HCT116 (cell line): Measurements from ENCODE around the gene TMEM209. TPM values are rescaled to one million over a fixed set of nuclear protein-coding genes. Genes with fewer than 3 reads are reported as not detected.
"Not testable (repeated sequence)": the region's sequence is repeated elsewhere in the genome, so short reads cannot be mapped to it uniquely, and the experiment has no call there.

Experiments
- ATAC-seq: fragments of 200-7000 bp; cut with Tn5 transposase; 2 replicates; pipeline ENCODE4 v1.9.1; 2020; ENCODE audit warnings: mild to moderate bottlenecking, moderate library complexity
- BruUV-seq: library from RNA; stranded (reverse); fragments of 400-500 nt; replicated peaks from 2 replicates; lab custom pipeline; 2021; lab: Mats Ljungman, UMichigan
- CTCF ChIA-PET: fragments of 300-600 bp; sonication (Branson Sonifier 250); formaldehyde crosslinking; loops from one replicate; lab custom pipeline; 2021; ENCODE audit warnings: antibody characterized with exemption; lab: Charles Lee
- POLR2A ChIA-PET: fragments of 300-600, 350-600 bp; sonication (Branson Sonifier 250); formaldehyde crosslinking; loops from one replicate; lab custom pipeline; 2021; ENCODE audit warnings: antibody characterized with exemption; lab: Charles Lee
- RAD21 ChIA-PET, 2 experiments: fragments of 300-600 bp; sonication (Branson Sonifier 250); formaldehyde crosslinking; loops; one replicate each; lab custom pipeline; 2023; ENCODE audit warnings: low total read pairs in 2 of 2; ENCODE audit not compliant: uncharacterized antibody in 2 of 2, unreplicated experiment in 2 of 2, low non-redundant PET in 1 of 2; lab: Charles Lee
- DNase-seq: peaks from one replicate; pipeline ENCODE4 v3.0.0-alpha.2; 2010; ENCODE audit warnings: low read depth, low spot score
- H2AFZ ChIP-seq: fragments of 200-600 bp; shearing (Covaris generic), sonication (generic); 2 replicates; pipeline ENCODE4 v1.6.1; 2017; ENCODE audit warnings: low read depth, mixed run types, mixed read lengths, antibody characterized with exemption, low read length; ENCODE audit not compliant: poor library complexity, severe bottlenecking
- H3K27ac ChIP-seq: 2 replicates; pipeline ENCODE4 v1.5.1; 2012; ENCODE audit warnings: low read depth, low read length
- H3K27me3 ChIP-seq: fragments of 200-600 bp; sonication (generic); 2 replicates; pipeline ENCODE4 v1.6.1; 2016; ENCODE audit warnings: mixed run types, low read length, mixed read lengths; ENCODE audit not compliant: insufficient read depth
- H3K36me3 ChIP-seq, 2 experiments: fragments of 200-500 bp in 1 of 2; fragments of 200-600 bp in 1 of 2; sonication (Bioruptor generic) in 1 of 2; sonication (generic) in 1 of 2; 2 replicates each; pipeline versions ENCODE4 v1.5.1 to v1.6.1; 2014 to 2016; ENCODE audit warnings: low read length in 2 of 2, inconsistent platforms in 1 of 2, mixed read lengths in 1 of 2, mixed run types in 1 of 2; ENCODE audit not compliant: insufficient read depth in 2 of 2, control insufficient read depth in 1 of 2
- H3K4me1 ChIP-seq, 2 experiments: fragments of 200-600 bp in 1 of 2; sonication (generic) in 1 of 2; 2 replicates each; pipeline versions ENCODE4 v1.5.1 to v1.6.1; 2012 to 2017; ENCODE audit warnings: low read length in 2 of 2, inconsistent platforms in 1 of 2, mild to moderate bottlenecking in 1 of 2, mixed read lengths in 1 of 2, mixed run types in 1 of 2, moderate library complexity in 1 of 2; ENCODE audit not compliant: insufficient read depth in 2 of 2, control insufficient read depth in 1 of 2
- H3K4me2 ChIP-seq: fragments of 200-600 bp; sonication (generic); 2 replicates; pipeline ENCODE4 v1.6.1; 2017; ENCODE audit warnings: mixed run types, low read length, mixed read lengths
- H3K4me3 ChIP-seq, 2 experiments: fragments of 200-600 bp in 1 of 2; sonication (generic) in 1 of 2; replicated peaks in 1 of 2; 2 replicates each; pipeline ENCODE4 v1.5.1; 2011 to 2016; ENCODE audit warnings: low read length in 2 of 2, control low read depth in 1 of 2, low read depth in 1 of 2, mild to moderate bottlenecking in 1 of 2, mixed read lengths in 1 of 2, mixed run types in 1 of 2
- H3K79me2 ChIP-seq: fragments of 200-600 bp; sonication (generic); 2 replicates; pipeline ENCODE4 v1.6.1; 2017; ENCODE audit warnings: mild to moderate bottlenecking, mixed run types, low read length, moderate library complexity, mixed read lengths; ENCODE audit not compliant: insufficient read depth
- H3K9ac ChIP-seq: fragments of 200-600 bp; sonication (generic); 2 replicates; pipeline ENCODE4 v1.6.1; 2016; ENCODE audit warnings: low read length, mixed read lengths
- H3K9me2 ChIP-seq: fragments of 200-600 bp; sonication (generic), shearing (Covaris generic); 2 replicates; pipeline ENCODE4 v1.6.1; 2017; ENCODE audit warnings: mixed run types, mild to moderate bottlenecking, moderate library complexity; ENCODE audit not compliant: insufficient read depth
- H3K9me3 ChIP-seq, 2 experiments: fragments of 200-500 bp in 1 of 2; fragments of 200-600 bp in 1 of 2; sonication (Bioruptor generic) in 1 of 2; sonication (generic) in 1 of 2; 2 replicates each; pipeline ENCODE4 v1.6.1; 2014 to 2017; ENCODE audit warnings: low read length in 2 of 2, mixed read lengths in 2 of 2, inconsistent platforms in 1 of 2, low read depth in 1 of 2, mild to moderate bottlenecking in 1 of 2, mixed run types in 1 of 2, moderate library complexity in 1 of 2; ENCODE audit not compliant: control insufficient read depth in 1 of 2, insufficient read depth in 1 of 2
- H4K20me1 ChIP-seq: fragments of 200-600 bp; sonication (generic), shearing (Covaris generic); 2 replicates; pipeline ENCODE4 v1.6.1; 2017; ENCODE audit warnings: mixed run types, mild to moderate bottlenecking, moderate library complexity; ENCODE audit not compliant: insufficient read depth
- CBX3 ChIP-seq: IDR thresholded peaks from 2 replicates; pipeline ENCODE4 v1.6.1; 2012; ENCODE audit warnings: low read depth
- CEBPB ChIP-seq: IDR thresholded peaks from 2 replicates; pipeline ENCODE4 v1.6.1; 2012; ENCODE audit warnings: low read depth
- CTCF ChIP-seq, 3 experiments: fragments of 200-600 bp in 1 of 3; sonication (generic) in 1 of 3; IDR thresholded peaks in 2 of 3; conservative IDR thresholded peaks in 1 of 3; 2 replicates each; pipeline ENCODE4 v1.5.1; 2012 to 2017; ENCODE audit warnings: low read depth in 2 of 3, low read length in 2 of 3, antibody characterized with exemption in 1 of 3, borderline replicate concordance in 1 of 3, control low read depth in 1 of 3, mild to moderate bottlenecking in 1 of 3, mixed read lengths in 1 of 3, mixed run types in 1 of 3, moderate library complexity in 1 of 3; ENCODE audit not compliant: insufficient read depth in 1 of 3
- EGR1 ChIP-seq: IDR thresholded peaks from 2 replicates; pipeline ENCODE4 v1.6.1; 2012; ENCODE audit warnings: low read depth
- EZH2 ChIP-seq: fragments of 200-600 bp; sonication (generic); IDR thresholded peaks from 2 replicates; pipeline ENCODE4 v1.6.1; 2017; ENCODE audit warnings: antibody characterized with exemption, mixed run types
- EZH2phosphoT487 ChIP-seq: fragments of 200-600 bp; IDR thresholded peaks from 2 replicates; pipeline ENCODE4 v1.6.1; 2018; ENCODE audit warnings: antibody characterized with exemption, borderline replicate concordance
- FOSL1 ChIP-seq: IDR thresholded peaks from 2 replicates; pipeline ENCODE4 v1.6.1; 2012; ENCODE audit warnings: low read depth
- JUND ChIP-seq: IDR thresholded peaks from 2 replicates; pipeline ENCODE4 v1.6.1; 2012
- POLR2A ChIP-seq: IDR thresholded peaks from 2 replicates; pipeline ENCODE4 v1.7.0; 2011; ENCODE audit warnings: borderline replicate concordance; ENCODE audit not compliant: insufficient read depth, insufficient read length; ENCODE audit errors: extremely low read depth
- POLR2AphosphoS5 ChIP-seq: IDR thresholded peaks from 2 replicates; pipeline ENCODE4 v1.6.1; 2011; ENCODE audit warnings: mild to moderate bottlenecking, low read depth, low read length, moderate library complexity
- RAD21 ChIP-seq: IDR thresholded peaks from 2 replicates; pipeline ENCODE4 v1.6.1; 2012; ENCODE audit warnings: low read depth, mild to moderate bottlenecking
- SIN3A ChIP-seq: IDR thresholded peaks from 2 replicates; pipeline ENCODE4 v1.6.1; 2012; ENCODE audit warnings: low read depth
- SP1 ChIP-seq: IDR thresholded peaks from 2 replicates; pipeline ENCODE4 v1.6.1; 2012; ENCODE audit warnings: low read depth
- SRF ChIP-seq: IDR thresholded peaks from 2 replicates; pipeline ENCODE4 v1.6.1; 2012; ENCODE audit warnings: low read depth
- TCF7L2 ChIP-seq: IDR thresholded peaks from 2 replicates; pipeline ENCODE4 v1.7.0; 2011; ENCODE audit warnings: borderline replicate concordance, inconsistent platforms; ENCODE audit not compliant: insufficient read depth, insufficient read length; ENCODE audit errors: extremely low read depth
- YY1 ChIP-seq: IDR thresholded peaks from 2 replicates; pipeline ENCODE4 v1.6.1; 2011; ENCODE audit warnings: low read length, low read depth, moderate library complexity, mild to moderate bottlenecking; ENCODE audit not compliant: insufficient replicate concordance; ENCODE audit errors: extremely low read depth
- ZBTB33 ChIP-seq: IDR thresholded peaks from 2 replicates; pipeline ENCODE4 v1.6.1; 2011; ENCODE audit warnings: mild to moderate bottlenecking, low read length, moderate library complexity; ENCODE audit not compliant: insufficient replicate concordance; ENCODE audit errors: extremely low read depth
- intact Hi-C: fragments of 100-400 bp; cut with micrococcal nuclease; formaldehyde crosslinking; loops from 2 replicates; pipeline ENCODE4 v1.10.0; 2022
- total RNA-seq: library from RNA; stranded (reverse); gene quantifications from one replicate; pipeline ENCODE4 v1.2.1, GENCODE V29; 2021; ENCODE audit not compliant: unreplicated experiment
- TF ChIP-seq, protein P1 (sequence below): IDR thresholded peaks from 2 replicates; pipeline ENCODE4 v1.6.1; 2012

TMEM209 gene
- total RNA-seq, 1 experiment from 2014 or later = 35.8 TPM

- Histone ChIP-seq H4K20me1 (no peaks in the 10 kb centered on the region), H3K4me3 (no peak overlapping the region), H3K9ac (no peak overlapping the region), H3K4me2 (no peak overlapping the region), H3K9me3 (no peaks in the 10 kb centered on the region), H3K79me2 (no peaks in the 10 kb centered on the region), H3K36me3 (peaks cover 20 to 26% of the 10 kb centered on the region in 2 experiments; a peak in 3 of 4 replicates), H3K27ac (no peak overlapping the region), H3K27me3 (no peaks in the 10 kb centered on the region), H2AFZ (no peak overlapping the region), H3K4me1 (no peaks in the 10 kb centered on the region), H3K9me2 (no peaks in the 10 kb centered on the region)
- intact Hi-C loops = no loop called here
- ChIA-PET CTCF (no interaction called here), POLR2A (no interaction called here), RAD21 (no interaction called here)
- no TSS peak for BruUV-seq
- DNase-seq = no peak
- TF ChIP-seq ZBTB33 (no peak), CEBPB (no peak), EZH2phosphoT487 (no peak), POLR2A (no peak), CTCF (IDR thresholded peaks at IDR 0.05 in 2 of 3, conservative IDR thresholded peaks at IDR 0.05 in 1 of 3; ENCODE audit: borderline replicate concordance in 1 of 3, insufficient read depth in 1 of 3, low read depth in 2 of 3, low read length in 2 of 3) (no peak), TCF7L2 (no peak), FOSL1 (no peak), YY1 (no peak), SRF (no peak), CBX3 (no peak), SP1 (no peak), JUND (no peak), RAD21 (no peak), EZH2 (no peak), POLR2AphosphoS5 (no peak), EGR1 (no peak), SIN3A (no peak)
- TF ChIP-seq, protein P1, sequence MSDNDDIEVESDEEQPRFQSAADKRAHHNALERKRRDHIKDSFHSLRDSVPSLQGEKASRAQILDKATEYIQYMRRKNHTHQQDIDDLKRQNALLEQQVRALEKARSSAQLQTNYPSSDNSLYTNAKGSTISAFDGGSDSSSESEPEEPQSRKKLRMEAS = no peak
- no peak for ATAC-seq
These were observed 77.8 kb downstream of the TMEM209 start for GRCh38 chr7:130127404-130127803.

- ATAC-seq, H3K4me3 ChIP-seq, DNase-seq, intact Hi-C loops, H3K79me2 ChIP-seq, CTCF ChIA-PET, H3K9ac ChIP-seq, H3K9me3 ChIP-seq, H3K27ac ChIP-seq, H3K9me2 ChIP-seq, H3K4me2 ChIP-seq, RAD21 ChIA-PET, H3K27me3 ChIP-seq, H4K20me1 ChIP-seq, POLR2A ChIA-PET, H2AFZ ChIP-seq, BruUV-seq, H3K4me1 ChIP-seq: not testable (repeated sequence)
- H3K36me3 ChIP-seq = peaks cover 20 to 28% of the 10 kb centered on the region in 2 experiments; a peak in 3 of 4 replicates
These were observed 78.4 kb downstream of the TMEM209 start for GRCh38 chr7:130126840-130127239.
